GM12872 (cell line): ENCODE measurements around the gene MORC3.

Experiments used
- CTCF ChIP-seq: IDR thresholded peaks from 3 replicates; pipeline ENCODE4 v1.5.1; 2011; ENCODE audit warnings: low read depth, mild to moderate bottlenecking, low read length, moderate library complexity; ENCODE audit not compliant: insufficient read depth

MORC3 gene

DNA sequence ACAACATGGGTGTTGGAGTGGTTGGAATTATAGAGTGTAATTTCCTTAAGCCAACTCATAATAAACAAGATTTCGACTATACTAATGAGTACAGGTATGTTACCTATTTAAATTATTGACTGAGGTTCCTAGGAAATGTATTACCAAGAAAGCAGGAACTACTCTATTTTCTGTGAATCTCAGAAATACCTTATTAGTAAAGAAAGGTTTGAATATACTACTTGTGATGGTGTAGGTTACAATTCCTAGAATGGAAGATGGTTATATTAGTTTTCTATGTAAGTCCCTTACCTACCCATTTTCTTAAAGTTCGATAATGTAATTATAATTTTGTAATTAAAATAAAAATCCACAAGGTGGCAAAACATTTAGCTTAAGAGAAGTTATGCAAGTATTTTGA is 29.3 kb downstream of the MORC3 start:
- TF ChIP-seq CTCF: no peak

DNA sequence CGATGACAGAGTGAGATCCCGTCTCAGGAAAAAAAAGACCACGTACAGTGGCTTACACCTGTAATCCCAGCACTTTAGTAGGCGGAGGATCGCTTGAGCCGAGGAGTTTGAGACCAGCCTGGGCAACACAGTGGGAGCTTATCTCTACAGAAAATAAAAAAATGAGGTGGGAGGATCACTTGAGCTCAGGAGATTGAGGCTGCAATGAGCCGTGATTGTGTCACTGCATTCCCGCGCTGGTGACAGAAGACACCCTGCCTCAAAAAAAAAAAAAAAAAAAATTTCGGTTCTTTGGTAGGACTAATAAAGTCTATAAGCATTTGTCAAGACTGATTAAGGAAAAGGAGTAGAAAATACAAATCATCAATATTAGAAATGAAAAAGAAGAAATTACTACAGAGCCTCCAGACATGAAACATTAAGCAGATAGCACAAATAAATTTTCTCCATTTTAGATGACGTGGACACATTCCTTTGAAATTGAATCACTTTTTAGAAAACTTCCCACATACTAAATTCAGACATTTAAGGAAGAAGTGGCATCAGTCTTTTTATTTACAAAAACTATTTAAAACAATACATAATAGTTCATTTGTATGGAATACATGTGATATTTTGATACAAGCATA is 30.4 kb downstream of the MORC3 start:
- no peak for TF ChIP-seq CTCF

GRCh38 chr21:36354918-36355680 is 35.1 kb downstream of the MORC3 start:
- no peak for TF ChIP-seq CTCF

DNA sequence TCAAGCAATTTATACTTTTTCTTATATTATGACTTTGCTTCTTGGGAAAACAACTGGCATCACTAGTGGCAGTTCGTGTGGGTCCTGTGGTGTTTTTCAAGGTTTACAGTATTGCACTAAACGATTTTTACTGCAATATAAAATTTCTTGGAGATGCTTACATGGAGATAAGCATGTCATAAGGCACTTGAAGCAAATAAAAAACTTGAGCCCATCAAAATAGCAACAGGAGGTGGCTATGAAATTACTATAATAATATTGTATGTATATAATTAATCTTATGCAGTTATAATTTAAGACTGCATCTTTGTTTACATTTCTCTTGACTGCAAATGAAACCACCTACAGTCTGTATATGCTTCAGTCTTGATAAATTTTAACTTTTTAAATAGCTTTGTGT is 35.9 kb downstream of the MORC3 start:
- no peak for TF ChIP-seq CTCF

- TF ChIP-seq CTCF: no peak
Observed at GRCh38 chr21:36359185-36359584, 39.2 kb downstream of the MORC3 start.

- TF ChIP-seq CTCF: no peak
Observed at GRCh38 chr21:36369064-36369685, 49.2 kb downstream of the MORC3 start.

DNA sequence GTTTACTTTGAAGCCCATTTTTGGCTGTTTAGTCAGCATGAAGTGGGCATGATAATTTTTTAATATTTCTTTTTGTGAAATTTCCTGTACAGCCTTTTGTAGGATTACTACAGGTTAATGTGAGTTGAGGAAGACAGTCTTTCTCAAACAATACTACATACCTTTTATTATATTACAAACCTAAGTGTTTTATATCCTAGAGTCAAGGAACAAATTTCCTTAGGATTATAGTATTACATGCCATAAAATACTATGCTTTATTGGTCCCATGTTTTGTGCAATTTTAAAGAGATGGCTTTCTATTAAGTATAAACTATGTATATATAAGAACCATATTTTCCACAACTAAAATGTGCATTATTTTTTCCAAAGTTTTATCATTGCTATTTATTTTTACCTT is 56.0 kb downstream of the MORC3 start:
- no peak for TF ChIP-seq CTCF
